Transverse colon (tissue), 3 donors: ENCODE data around the gene P3H2.

Experiments
- CTCF ChIP-seq, 5 experiments: fragments of 200-600 bp in 3 of 5; fragments of 450-650 bp in 2 of 5; sonication (generic) in 3 of 5; IDR thresholded peaks; 1 replicate in 2 of 5; 2 replicates in 3 of 5; pipeline ENCODE4 v1.5.1; 2016 to 2017; ENCODE audit warnings: antibody characterized with exemption in 5 of 5, inconsistent platforms in 3 of 5, mild to moderate bottlenecking in 2 of 5, moderate library complexity in 1 of 5
- EP300 ChIP-seq: sonication (generic); formaldehyde crosslinking; IDR thresholded peaks from one replicate; pipeline ENCODE4 v1.6.1; 2017; ENCODE audit warnings: antibody characterized with exemption, low read depth

GRCh38 chr3:189948724-189949045, 172.0 kb downstream of the P3H2 start:
- TF ChIP-seq CTCF (IDR thresholded peaks at IDR 0.05) (no peak), EP300 (no peak)
